GM12873 (cell line): ENCODE results near the gene CIART.

Experiments
- CTCF ChIP-seq: IDR thresholded peaks from 2 replicates; pipeline ENCODE4 v1.5.1; 2012; ENCODE audit warnings: low read depth, mild to moderate bottlenecking, moderate library complexity, low read length, control low read depth; ENCODE audit not compliant: insufficient read depth; ENCODE audit errors: missing control alignments

The CIART gene

GRCh38 chr1:150236614-150237100 lies 45.7 kb upstream of the CIART start:
- TF ChIP-seq CTCF, result no peak

GRCh38 chr1:150237746-150238145 lies 44.6 kb upstream of the CIART start:
- TF ChIP-seq CTCF, result no peak

- no peak for TF ChIP-seq CTCF
Measured at GRCh38 chr1:150243003-150243402, 39.4 kb upstream of the CIART start.

- no peak for TF ChIP-seq CTCF
Measured at GRCh38 chr1:150249936-150250335, 32.4 kb upstream of the CIART start.

- TF ChIP-seq CTCF, result no peak
Measured at GRCh38 chr1:150256198-150256553, 26.2 kb upstream of the CIART start.

GRCh38 chr1:150256554-150257341 lies 25.6 kb upstream of the CIART start:
- no peak for TF ChIP-seq CTCF

GRCh38 chr1:150257624-150258585 lies 24.4 kb upstream of the CIART start, which contains the start of gene CA14:
Gene CA14 (plus strand): TSS chr1:150257774. CDS start chr1:150258129, 355 bp downstream.
- no peak for TF ChIP-seq CTCF
